Adipose tissue (tissue), 3 donors: Measurements from ENCODE around the gene LAGE3. TPM values are rescaled to one million over a fixed set of nuclear protein-coding genes. Genes with fewer than 3 reads are reported as not detected.

Source experiments
- H3K27ac ChIP-seq: one replicate; pipeline ENCODE4 v1.5.1; 2013; ENCODE audit warnings: low read depth, low read length
- WGBS, 3 donors: extraction: QIAGEN DNeasy Blood & Tissue Kit; methylation state at CpG; one replicate each; pipeline ENCODE4 v1.1.7; 2013; 5-methylcytosine and 5-hydroxymethylcytosine counted together
- polyA plus RNA-seq, 3 donors: library from polyadenylated mRNA; stranded (reverse); fragments of 200-250 nt; gene quantifications; one replicate each; pipeline ENCODE4 v1.2.3, GENCODE V29; 2013
- donor health status: healthy with polysubstance abuse.
- donor health status: Bipolar disorder and iron deficiency.
- donor health status: healthy.

LAGE3 gene, protein sequence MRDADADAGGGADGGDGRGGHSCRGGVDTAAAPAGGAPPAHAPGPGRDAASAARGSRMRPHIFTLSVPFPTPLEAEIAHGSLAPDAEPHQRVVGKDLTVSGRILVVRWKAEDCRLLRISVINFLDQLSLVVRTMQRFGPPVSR
- 10 to 100 TPM; 20.6 to 30.0 (median 23.1) TPM for polyA plus RNA-seq

DNA sequence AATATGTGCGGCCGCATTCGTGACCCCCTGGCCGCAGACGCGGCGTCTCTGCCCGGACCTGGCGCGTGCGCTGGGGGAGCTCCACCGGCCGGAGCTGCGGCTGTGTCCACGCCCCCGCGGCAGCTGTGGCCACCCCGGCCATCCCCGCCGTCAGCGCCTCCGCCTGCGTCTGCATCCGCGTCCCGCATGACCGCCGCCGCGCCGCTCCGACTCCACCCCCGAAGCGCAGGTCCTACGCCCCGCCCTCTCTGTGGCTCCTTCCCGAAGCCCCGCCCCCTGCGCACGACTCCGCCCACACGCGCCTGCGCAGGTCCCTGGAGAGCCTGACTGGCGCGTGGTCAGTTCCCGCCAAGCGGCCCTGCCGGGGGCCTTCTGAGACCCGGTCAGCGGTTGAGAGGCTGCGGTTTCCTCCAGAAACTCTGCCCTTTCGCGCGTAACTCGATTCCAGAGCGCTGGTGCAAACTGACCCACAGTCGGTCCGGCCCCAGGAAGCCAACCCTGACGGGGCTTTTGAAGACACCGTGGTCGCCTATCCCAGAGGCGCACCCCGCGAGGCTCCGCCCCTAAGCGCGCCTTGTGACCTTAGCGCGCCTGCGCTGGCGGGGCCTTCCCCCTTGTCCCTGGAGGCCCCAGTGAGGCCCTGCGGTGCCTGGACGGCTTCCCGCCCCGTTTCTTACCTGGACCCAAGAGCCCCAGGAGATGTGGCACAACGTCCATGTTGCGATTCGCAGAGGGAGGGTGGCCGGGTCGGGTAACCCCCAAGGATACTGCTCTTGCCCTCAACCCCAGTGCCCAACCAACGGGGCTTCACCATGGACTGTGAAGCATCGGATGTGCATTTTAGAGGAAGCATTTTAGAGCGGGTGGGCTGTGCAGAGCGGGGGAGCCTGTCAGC, at the start of gene LAGE3:
Gene LAGE3 (minus strand): TSS at position 554 of the 895 bp plus-strand sequence. CDS start 366 bp downstream, at position 188.
- H3K27ac ChIP-seq = no peak within 1 kb of the TSS
- WGBS, 3 donors = 2 to 31% (median 7%) methylated on average over 31 to 85 of the region's 85 CpGs

- WGBS, 3 donors = 5 to 22% (median 7%) methylated on average over 11 to 15 of the region's 15 CpGs
- no peak overlapping the region for H3K27ac ChIP-seq
Measured at GRCh38 chrX:154526901-154527675, 48.0 kb upstream of the LAGE3 start.

DNA sequence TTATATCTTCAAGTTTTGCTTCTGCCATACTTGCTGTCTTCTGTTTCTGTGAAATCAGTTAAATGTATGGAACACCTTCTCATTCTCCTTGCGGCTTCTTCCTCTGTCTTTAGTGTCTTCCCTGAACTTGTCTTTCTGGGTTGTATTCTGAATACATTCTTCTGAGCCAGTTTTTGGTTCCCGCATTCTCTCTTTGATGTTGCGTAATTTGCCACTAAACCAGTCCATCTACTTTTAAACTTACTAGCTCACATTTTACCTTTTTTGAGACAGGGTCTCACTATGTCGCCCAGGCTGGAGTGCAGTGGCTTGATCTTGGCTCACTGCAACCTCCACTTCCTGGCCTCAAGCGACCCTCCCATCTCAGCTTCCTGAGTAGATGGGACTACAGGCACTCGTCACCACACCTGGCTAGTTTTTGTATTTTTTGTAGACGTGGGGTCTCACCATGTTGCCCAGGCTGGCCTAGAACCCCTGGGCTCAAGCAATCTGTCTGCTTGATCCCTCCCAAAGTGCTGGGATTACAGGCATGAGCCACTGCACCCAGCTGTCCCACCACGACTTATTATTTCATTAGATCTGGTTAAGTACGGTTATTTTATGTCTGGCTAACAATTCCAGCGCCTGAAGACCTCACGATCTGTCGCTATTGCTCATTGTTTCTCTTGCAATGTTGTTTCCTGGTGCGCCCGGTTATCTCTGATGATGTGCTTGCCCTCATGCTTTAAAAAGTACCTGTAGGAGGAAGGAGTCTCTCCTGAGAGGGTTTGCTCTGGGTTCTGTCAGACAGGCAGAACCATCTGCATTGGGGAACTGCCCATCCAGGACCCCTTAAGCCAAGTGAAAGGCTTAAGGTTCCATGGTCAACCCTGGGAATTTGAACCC, 46.8 kb upstream of the LAGE3 start:
- no peak overlapping the region for H3K27ac ChIP-seq
- WGBS, 3 donors = 78 to 87% (median 79%) methylated on average over 14 of the region's 14 CpGs

GRCh38 chrX:154519389-154519788, 40.3 kb upstream of the LAGE3 start:
- H3K27ac ChIP-seq = no peak overlapping the region
- WGBS, 3 donors = 93 to 95% (median 94%) methylated on average over 8 of the region's 8 CpGs

- no peak overlapping the region for H3K27ac ChIP-seq
- WGBS, 3 donors = 21 to 58% (median 56%) methylated on average over 24 to 25 of the region's 25 CpGs
Measured at GRCh38 chrX:154517101-154517781, 38.2 kb upstream of the LAGE3 start.

GRCh38 chrX:154516656-154517100, 37.6 kb upstream of the LAGE3 start:
- peak overlapping the region; percentile 38 for H3K27ac ChIP-seq
- 3 to 32% (median 5%) methylated on average over 18 to 19 of the region's 19 CpGs for WGBS, 3 donors

DNA sequence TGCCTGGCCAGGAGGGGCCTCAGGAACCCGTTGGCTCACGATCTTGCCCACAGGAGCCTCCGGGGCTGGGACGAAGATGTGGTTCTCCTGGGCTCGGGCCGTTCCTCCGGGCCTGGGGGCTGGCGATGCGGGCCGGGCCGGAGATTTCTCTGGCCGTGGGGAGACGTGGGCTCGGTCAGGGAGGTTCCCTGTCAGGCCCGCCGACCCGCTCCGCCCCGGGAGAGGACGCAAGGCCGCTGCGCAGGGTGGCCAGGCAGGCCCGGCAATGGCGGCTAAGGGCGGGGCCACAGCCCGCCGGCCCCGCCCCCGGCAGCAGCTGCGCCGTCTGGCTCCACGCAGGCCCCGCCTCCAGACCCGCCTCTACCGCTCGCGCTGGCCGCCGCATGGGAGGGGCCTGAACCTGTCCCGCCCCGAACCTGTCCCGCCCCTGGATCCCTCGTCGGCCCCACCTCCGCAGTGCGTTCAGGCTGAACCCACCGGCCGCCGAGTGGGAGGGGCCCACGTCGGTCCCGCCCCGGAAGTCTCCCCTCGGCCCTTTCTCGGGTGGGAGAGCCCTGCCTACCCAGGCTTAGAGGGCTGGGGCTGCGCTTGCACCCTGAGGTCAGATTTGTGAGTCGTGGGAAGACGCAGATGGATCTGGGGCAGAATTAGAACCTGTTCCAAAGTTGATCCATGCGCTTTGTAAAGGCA, 37.0 kb upstream of the LAGE3 start, which contains the start of gene FAM3A:
Gene FAM3A (minus strand): TSS at position 267 of the 690 bp plus-strand sequence. CDS start 460 bp downstream, outside the sequence.
- 0 to 38% (median 0%) methylated on average over 15 to 49 of the region's 59 CpGs for WGBS, 3 donors
- H3K27ac ChIP-seq = peak within 1 kb of the TSS; percentile 38

GRCh38 chrX:154515090-154515965, 36.2 kb upstream of the LAGE3 start:
- WGBS, 3 donors = 16 to 41% (median 22%) methylated on average over 19 to 34 of the region's 34 CpGs
- H3K27ac ChIP-seq = no peak overlapping the region

- H3K27ac ChIP-seq = no peak overlapping the region
- WGBS, 3 donors = 87 to 93% (median 89%) methylated on average over 2 of the region's 2 CpGs
Measured at GRCh38 chrX:154513716-154514115, 34.6 kb upstream of the LAGE3 start.

GRCh38 chrX:154512879-154513553, 33.9 kb upstream of the LAGE3 start:
- 87 to 95% (median 94%) methylated on average over 13 to 16 of the region's 16 CpGs for WGBS, 3 donors
- H3K27ac ChIP-seq = no peak overlapping the region

GRCh38 chrX:154511761-154512160, 32.7 kb upstream of the LAGE3 start:
- no peak overlapping the region for H3K27ac ChIP-seq
- 54 to 78% (median 67%) methylated on average over 12 of the region's 12 CpGs for WGBS, 3 donors

DNA sequence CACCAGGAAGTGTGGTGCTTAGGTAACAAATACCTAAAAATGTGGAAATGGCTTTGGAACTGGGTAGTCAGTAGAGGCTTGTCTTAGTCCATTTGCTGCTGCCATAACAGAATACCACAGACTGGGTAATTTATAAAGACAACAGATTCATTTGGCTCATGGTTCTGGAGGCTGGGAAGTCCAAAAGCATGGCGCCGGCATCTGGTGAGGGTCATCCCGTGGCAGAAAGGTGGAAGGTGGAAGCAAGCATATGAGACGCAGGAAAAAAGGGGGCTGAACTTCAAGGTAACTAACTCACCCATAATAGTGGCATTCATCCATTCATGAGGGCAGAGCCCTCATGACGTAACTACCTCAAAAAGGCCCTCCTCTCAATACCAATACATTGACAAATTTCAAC, 30.4 kb upstream of the LAGE3 start:
- H3K27ac ChIP-seq = no peak overlapping the region
- WGBS, 3 donors = 92 to 97% (median 95%) methylated on average over 2 to 5 of the region's 5 CpGs

GRCh38 chrX:154508384-154508745, 29.3 kb upstream of the LAGE3 start:
- no peak overlapping the region for H3K27ac ChIP-seq
- WGBS, 3 donors = 85 to 98% (median 91%) methylated on average over 4 to 13 of the region's 13 CpGs

DNA sequence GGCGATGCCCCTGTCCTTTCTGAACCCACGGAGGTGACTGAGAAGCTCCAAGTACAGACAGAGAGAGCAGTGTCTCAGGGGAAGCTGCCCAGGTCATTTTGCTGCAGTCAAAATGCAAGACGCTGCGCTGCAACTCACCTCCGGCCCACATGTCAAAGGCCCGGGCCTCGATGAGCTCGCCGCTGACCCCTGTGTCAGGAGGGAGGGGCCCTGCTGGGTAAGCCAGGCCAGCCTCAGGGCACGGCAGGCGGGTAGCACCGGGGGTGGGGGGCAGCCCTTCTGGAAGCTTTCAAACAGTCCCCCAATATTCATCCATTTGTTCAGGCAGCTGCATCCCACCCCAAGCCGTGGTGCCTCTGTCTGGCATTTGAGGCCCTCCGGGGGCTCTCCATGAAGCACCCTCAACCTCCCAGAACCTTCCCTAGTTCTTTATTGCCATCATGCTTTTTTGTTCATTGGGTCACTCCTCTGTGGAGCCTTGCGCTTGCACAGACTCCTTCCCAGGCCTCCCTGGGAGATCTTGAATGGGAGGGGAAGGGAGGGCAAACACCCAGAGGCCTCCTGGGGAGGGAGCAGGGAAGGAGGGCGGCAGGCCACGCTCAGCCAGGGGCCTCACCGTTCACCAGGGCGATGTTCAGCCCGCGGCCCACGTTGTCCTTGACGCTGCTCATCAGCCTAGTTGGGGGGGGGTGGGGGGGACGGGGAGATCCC, 28.7 kb upstream of the LAGE3 start:
- WGBS, 3 donors = 84 to 89% (median 84%) methylated on average over 17 to 24 of the region's 24 CpGs
- H3K27ac ChIP-seq = no peak overlapping the region
